ENCODE data around the gene POLG.

The POLG gene

DNA sequence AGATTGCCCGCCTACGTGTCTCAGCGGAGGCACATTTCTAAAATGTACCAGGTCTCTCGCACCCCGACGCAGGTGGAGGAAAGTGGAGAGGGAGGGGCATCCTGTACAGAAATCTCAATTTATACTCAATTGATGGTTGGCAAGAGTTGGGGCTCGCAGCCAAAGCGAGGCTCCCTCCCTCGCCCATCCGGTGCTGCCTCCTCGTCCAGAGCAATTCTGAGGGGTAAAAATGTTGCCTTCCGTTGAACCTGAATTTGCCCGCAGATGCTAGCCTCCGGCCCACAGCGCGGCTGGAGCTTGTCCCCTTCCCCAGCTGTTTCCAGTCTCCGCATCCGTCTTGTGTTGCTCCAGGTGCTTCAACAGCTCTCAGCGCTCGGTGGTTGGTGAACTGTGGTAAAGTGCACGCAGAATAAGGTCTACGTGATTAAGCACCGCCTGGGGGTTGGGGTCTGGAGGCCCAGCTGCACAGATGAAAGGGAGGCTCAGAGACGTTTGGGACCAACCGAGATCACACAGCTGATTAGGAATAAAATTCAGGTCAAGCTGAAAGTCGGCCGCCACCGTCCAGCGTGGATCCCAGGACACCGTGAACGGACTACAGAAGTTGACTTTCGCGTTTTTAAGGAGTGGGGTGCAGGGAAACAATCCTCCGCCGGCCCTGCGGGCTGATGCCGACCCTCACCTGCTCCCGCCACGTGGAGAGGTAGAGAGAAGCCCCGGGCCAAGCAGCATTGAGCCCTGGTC is 846 bp upstream of the POLG start:
- H3K9ac ChIP-seq: no peak overlapping the region
- TF ChIP-seq, protein P1, sequence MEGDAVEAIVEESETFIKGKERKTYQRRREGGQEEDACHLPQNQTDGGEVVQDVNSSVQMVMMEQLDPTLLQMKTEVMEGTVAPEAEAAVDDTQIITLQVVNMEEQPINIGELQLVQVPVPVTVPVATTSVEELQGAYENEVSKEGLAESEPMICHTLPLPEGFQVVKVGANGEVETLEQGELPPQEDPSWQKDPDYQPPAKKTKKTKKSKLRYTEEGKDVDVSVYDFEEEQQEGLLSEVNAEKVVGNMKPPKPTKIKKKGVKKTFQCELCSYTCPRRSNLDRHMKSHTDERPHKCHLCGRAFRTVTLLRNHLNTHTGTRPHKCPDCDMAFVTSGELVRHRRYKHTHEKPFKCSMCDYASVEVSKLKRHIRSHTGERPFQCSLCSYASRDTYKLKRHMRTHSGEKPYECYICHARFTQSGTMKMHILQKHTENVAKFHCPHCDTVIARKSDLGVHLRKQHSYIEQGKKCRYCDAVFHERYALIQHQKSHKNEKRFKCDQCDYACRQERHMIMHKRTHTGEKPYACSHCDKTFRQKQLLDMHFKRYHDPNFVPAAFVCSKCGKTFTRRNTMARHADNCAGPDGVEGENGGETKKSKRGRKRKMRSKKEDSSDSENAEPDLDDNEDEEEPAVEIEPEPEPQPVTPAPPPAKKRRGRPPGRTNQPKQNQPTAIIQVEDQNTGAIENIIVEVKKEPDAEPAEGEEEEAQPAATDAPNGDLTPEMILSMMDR (IDR thresholded peaks at IDR 0.05): no peak
- H3K4me3 ChIP-seq (ENCODE audit: low read depth, low read length): peak overlapping the region; percentile 81
- no peaks in the 10 kb centered on the region for H3K9me3 ChIP-seq (ENCODE audit: control insufficient read depth, low read length)
- H3K27me3 ChIP-seq (ENCODE audit: control insufficient read depth, insufficient read depth, low read length): no peaks in the 10 kb centered on the region
- peak overlapping the region; percentile 70 for H2AFZ ChIP-seq
- no peaks in the 10 kb centered on the region for H3K36me3 ChIP-seq (ENCODE audit: control insufficient read depth, insufficient read depth, low read length)
- H3K4me2 ChIP-seq (ENCODE audit: low read length): peak overlapping the region; percentile 54
- no peaks in the 10 kb centered on the region for H3K4me1 ChIP-seq
- H3K79me2 ChIP-seq: peaks cover 8% of the 10 kb centered on the region
- H3K27ac ChIP-seq: peak overlapping the region; percentile 45

DNA sequence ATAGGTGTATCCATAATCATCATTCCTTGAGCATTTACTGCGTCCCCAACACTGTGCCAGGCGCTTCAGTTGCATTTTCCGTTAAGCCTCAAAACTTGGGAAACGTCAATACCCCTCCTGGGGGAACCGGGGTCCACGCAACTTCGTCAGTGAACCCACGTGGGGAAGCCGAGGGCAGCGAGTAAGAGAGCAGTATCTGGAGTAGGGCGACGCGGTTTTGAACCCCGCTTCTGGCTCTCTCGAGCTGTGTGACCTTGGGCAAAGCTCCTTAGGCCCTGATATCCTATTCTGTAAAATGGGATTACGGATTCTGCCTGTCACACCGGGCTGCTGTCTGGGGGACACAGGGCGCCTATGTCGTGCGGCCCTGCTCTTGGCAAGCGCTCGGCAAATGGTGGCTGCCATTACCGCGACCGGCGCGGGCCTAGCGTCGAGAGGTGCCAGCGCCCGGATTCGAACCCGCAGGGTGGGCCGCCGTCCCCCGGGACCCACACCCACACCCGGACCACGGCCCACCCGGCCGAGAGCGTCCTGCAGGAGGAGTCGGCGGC is 590 bp downstream of the POLG start:
- peak overlapping the region; percentile 81 for H3K4me3 ChIP-seq (ENCODE audit: low read depth, low read length)
- TF ChIP-seq, protein P1 (IDR thresholded peaks at IDR 0.05): no peak
- no peaks in the 10 kb centered on the region for H3K27me3 ChIP-seq (ENCODE audit: control insufficient read depth, insufficient read depth, low read length)
- peaks cover 8% of the 10 kb centered on the region for H3K79me2 ChIP-seq
- no peaks in the 10 kb centered on the region for H3K4me1 ChIP-seq
- H3K4me2 ChIP-seq (ENCODE audit: low read length): peak overlapping the region; percentile 87
- H3K9ac ChIP-seq: no peak overlapping the region
- peak overlapping the region; percentile 75 for H2AFZ ChIP-seq
- no peak overlapping the region for H3K27ac ChIP-seq
- no peaks in the 10 kb centered on the region for H3K36me3 ChIP-seq (ENCODE audit: control insufficient read depth, insufficient read depth, low read length)
- no peaks in the 10 kb centered on the region for H3K9me3 ChIP-seq (ENCODE audit: control insufficient read depth, low read length)

DNA sequence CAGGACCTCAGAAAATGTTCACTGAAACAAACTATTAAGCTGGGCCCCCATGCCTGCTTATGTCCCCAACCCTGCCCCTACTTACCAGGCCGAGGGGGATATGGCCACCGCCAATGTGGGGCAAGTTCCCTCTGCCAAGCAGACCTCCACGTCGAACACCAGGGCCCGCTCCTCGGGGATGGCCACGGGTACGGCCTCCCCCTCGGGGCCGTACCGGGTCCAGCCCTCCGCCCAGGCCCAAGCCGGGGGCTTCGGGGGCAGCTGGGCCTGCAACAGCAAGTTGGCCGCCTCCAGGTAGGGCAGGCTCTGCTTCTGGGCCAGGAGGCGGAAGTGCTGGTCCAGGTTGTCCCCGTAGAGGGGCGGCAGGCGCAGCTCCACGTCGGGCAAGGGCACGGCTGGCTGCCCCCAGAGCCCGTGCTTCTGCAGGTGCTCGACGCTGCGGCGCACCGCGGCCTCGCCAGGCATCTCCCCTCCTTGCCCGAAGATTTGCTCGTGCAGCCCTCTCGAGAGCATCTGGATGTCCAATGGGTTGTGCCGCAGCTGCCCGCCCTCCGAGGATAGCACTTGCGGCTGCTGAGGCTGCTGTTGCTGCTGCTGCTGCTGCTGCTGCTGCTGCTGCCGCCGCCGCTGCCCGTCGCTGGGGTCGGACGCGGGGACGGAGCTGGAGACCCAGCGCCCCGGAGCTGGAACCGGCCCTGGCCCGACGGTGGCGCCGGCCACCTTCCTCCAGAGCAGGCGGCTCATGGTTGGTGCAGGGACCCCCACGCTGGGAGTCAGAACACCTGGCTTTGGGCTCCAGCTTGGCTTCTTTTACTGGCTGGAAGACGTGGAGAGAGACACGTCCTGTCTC is 1.4 kb downstream of the POLG start:
- peak overlapping the region; percentile 81 for H3K4me3 ChIP-seq (ENCODE audit: low read depth, low read length)
- H3K27me3 ChIP-seq (ENCODE audit: control insufficient read depth, insufficient read depth, low read length): no peaks in the 10 kb centered on the region
- H3K4me1 ChIP-seq: no peaks in the 10 kb centered on the region
- peaks cover 8% of the 10 kb centered on the region for H3K79me2 ChIP-seq
- H2AFZ ChIP-seq: no peak overlapping the region
- H3K36me3 ChIP-seq (ENCODE audit: control insufficient read depth, insufficient read depth, low read length): no peaks in the 10 kb centered on the region
- no peak overlapping the region for H3K27ac ChIP-seq
- H3K4me2 ChIP-seq (ENCODE audit: low read length): peak overlapping the region; percentile 87
- H3K9me3 ChIP-seq (ENCODE audit: control insufficient read depth, low read length): no peaks in the 10 kb centered on the region
- H3K9ac ChIP-seq: no peak overlapping the region
- TF ChIP-seq, protein P1 (IDR thresholded peaks at IDR 0.05): no peak

DNA sequence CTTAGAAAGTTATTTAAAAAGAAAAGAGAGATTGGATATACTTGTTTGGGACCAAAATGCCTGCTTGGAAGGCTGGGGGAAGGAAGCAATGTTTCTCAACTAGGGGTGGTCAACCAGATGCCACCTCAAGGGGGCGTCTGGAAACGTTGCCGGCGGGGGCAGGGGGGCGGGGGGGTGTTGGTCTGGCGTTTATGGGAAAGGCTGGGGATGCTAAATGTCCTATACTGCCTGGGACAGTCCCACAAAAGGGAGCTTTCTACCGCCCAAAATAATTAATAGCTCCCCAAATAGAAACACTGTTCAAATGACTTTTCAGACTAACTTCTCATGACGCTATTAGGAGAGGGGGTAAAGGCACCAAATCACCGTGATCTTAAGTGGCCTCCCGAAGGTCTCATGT is 2.2 kb downstream of the POLG start:
- no peaks in the 10 kb centered on the region for H3K36me3 ChIP-seq (ENCODE audit: control insufficient read depth, insufficient read depth, low read length)
- TF ChIP-seq, protein P1 (IDR thresholded peaks at IDR 0.05): no peak
- no peak overlapping the region for H3K4me2 ChIP-seq (ENCODE audit: low read length)
- H3K9me3 ChIP-seq (ENCODE audit: control insufficient read depth, low read length): no peaks in the 10 kb centered on the region
- no peak overlapping the region for H2AFZ ChIP-seq
- no peak overlapping the region for H3K9ac ChIP-seq
- H3K4me1 ChIP-seq: no peaks in the 10 kb centered on the region
- H3K27ac ChIP-seq: no peak overlapping the region
- peaks cover 8% of the 10 kb centered on the region for H3K79me2 ChIP-seq
- peak overlapping the region; percentile 14 for H3K4me3 ChIP-seq (ENCODE audit: low read depth, low read length)
- no peaks in the 10 kb centered on the region for H3K27me3 ChIP-seq (ENCODE audit: control insufficient read depth, insufficient read depth, low read length)

All from parathyroid adenoma (tissue), 2 donors.